Colonic mucosa (tissue), 4 donors: ENCODE measurements around the gene SLC39A6. TPM values are rescaled to one million over a fixed set of nuclear protein-coding genes. Genes with fewer than 3 reads are reported as not detected.

Experiments used
- DNase-seq: peaks from one replicate; pipeline ENCODE4 v3.0.0-alpha.2; 2020
- H3K27ac ChIP-seq: fragments of 200-600 bp; one replicate; pipeline ENCODE4 v1.8.0; 2021
- H3K27me3 ChIP-seq: fragments of 200-600 bp; one replicate; pipeline ENCODE4 v1.8.0; 2021
- H3K36me3 ChIP-seq: fragments of 200-600 bp; one replicate; pipeline ENCODE4 v1.8.0; 2021
- H3K4me1 ChIP-seq: fragments of 200-600 bp; one replicate; pipeline ENCODE4 v1.8.0; 2021; ENCODE audit warnings: mild to moderate bottlenecking
- H3K4me3 ChIP-seq: fragments of 200-600 bp; one replicate; pipeline ENCODE4 v1.8.0; 2021
- H3K9ac ChIP-seq, 2 donors: one replicate each; pipeline ENCODE4 v1.7.0; 2013; ENCODE audit warnings: control low read depth in 2 of 2, low read depth in 2 of 2, low read length in 2 of 2
- H3K9me3 ChIP-seq: fragments of 200-600 bp; one replicate; pipeline ENCODE4 v1.8.0; 2021
- intact Hi-C: fragments of 100-400 bp; cut with DNase I; formaldehyde crosslinking; loops from one replicate; pipeline ENCODE4 v1.14.1; 2022
- total RNA-seq, 2 donors: library from RNA; stranded (reverse); fragmentation: NEBNext Ultra II Directional in 1 of 2; extraction: Animal tissue kit (Norgen Biotek cat#: 25700) in 1 of 2; gene quantifications; one replicate each; pipeline ENCODE4 v1.2.1, GENCODE V29; 2021
- TF ChIP-seq, protein P1 (sequence below): fragments of 200-600 bp; IDR thresholded peaks from one replicate; pipeline ENCODE4 v1.8.0; 2022; ENCODE audit warnings: antibody characterized with exemption, mild to moderate bottlenecking
- donor health status: healthy.
- donor health status: DM: no; HTN: no; CAD: no.
- donor health status: DM: no; HTN: no; CAD: no.

SLC39A6 gene, protein sequence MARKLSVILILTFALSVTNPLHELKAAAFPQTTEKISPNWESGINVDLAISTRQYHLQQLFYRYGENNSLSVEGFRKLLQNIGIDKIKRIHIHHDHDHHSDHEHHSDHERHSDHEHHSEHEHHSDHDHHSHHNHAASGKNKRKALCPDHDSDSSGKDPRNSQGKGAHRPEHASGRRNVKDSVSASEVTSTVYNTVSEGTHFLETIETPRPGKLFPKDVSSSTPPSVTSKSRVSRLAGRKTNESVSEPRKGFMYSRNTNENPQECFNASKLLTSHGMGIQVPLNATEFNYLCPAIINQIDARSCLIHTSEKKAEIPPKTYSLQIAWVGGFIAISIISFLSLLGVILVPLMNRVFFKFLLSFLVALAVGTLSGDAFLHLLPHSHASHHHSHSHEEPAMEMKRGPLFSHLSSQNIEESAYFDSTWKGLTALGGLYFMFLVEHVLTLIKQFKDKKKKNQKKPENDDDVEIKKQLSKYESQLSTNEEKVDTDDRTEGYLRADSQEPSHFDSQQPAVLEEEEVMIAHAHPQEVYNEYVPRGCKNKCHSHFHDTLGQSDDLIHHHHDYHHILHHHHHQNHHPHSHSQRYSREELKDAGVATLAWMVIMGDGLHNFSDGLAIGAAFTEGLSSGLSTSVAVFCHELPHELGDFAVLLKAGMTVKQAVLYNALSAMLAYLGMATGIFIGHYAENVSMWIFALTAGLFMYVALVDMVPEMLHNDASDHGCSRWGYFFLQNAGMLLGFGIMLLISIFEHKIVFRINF
- total RNA-seq: 10 to 100 TPM in 1 of 2 donors, 1 to 10 TPM in 1; 9.9 to 15.3 TPM

DNA sequence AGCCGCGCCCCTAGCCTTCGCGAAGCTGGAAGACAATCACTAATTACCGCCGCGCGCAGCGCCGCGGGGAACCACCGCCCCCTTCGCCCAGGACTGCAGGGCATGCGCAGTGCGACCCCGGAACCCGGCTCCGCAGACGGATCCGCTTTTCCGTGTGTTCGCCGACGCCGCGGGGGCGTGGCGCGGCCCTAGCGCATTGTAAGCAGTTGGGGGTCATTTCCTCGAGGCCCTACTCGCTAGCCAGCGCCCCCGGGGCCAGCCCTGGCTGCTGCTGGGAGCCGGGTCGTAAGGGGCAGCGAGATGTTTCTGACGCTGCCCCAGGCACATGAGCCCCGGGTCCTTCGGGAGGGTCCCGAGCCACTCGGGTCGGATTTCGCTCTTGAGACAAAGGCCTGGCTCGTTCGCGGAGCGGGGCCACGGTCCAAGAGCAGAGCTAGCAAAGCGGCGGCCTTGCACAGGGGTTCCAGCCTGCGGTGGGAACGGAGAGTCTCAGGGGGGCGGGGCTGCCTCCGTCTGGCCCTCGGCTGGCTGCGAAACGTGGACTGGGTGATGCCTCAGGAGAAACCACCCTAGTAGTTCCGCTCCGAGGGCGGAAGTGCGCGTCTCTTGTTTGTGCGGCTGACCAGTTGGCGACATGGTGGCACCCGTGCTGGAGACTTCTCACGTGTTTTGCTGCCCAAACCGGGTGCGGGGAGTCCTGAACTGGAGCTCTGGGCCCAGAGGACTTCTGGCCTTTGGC, at the start of gene SLC39A6, which contains the start of gene ELP2:
Gene SLC39A6, minus strand, starts transcription at position 41 of the 739 bp plus-strand sequence. CDS start 2,333 bp downstream, outside the sequence.
Gene ELP2, plus strand, starts transcription at position 600 of the 739 bp plus-strand sequence. Its CDS starts 35 bp downstream, at position 635.
- no peaks in the 10 kb centered on the region for H3K36me3 ChIP-seq
- no peaks in the 10 kb centered on the region for H3K27me3 ChIP-seq
- peaks cover 7% of the 10 kb centered on the region for H3K4me1 ChIP-seq
- peak within 1 kb of the TSS; percentile 93 to 96 for H3K9ac ChIP-seq
- no peaks in the 10 kb centered on the region for H3K9me3 ChIP-seq
- peak; percentile 97 for DNase-seq
- peak within 1 kb of the TSS; percentile 96 for H3K27ac ChIP-seq
- intact Hi-C loops: loop anchor here (5.0 kb wide), 1 partner anchor 53 kb away; no protein-coding TSS in a partner anchor
- TF ChIP-seq, protein P1, sequence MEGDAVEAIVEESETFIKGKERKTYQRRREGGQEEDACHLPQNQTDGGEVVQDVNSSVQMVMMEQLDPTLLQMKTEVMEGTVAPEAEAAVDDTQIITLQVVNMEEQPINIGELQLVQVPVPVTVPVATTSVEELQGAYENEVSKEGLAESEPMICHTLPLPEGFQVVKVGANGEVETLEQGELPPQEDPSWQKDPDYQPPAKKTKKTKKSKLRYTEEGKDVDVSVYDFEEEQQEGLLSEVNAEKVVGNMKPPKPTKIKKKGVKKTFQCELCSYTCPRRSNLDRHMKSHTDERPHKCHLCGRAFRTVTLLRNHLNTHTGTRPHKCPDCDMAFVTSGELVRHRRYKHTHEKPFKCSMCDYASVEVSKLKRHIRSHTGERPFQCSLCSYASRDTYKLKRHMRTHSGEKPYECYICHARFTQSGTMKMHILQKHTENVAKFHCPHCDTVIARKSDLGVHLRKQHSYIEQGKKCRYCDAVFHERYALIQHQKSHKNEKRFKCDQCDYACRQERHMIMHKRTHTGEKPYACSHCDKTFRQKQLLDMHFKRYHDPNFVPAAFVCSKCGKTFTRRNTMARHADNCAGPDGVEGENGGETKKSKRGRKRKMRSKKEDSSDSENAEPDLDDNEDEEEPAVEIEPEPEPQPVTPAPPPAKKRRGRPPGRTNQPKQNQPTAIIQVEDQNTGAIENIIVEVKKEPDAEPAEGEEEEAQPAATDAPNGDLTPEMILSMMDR: no peak
- H3K4me3 ChIP-seq: peak within 1 kb of the TSS; percentile 91

DNA sequence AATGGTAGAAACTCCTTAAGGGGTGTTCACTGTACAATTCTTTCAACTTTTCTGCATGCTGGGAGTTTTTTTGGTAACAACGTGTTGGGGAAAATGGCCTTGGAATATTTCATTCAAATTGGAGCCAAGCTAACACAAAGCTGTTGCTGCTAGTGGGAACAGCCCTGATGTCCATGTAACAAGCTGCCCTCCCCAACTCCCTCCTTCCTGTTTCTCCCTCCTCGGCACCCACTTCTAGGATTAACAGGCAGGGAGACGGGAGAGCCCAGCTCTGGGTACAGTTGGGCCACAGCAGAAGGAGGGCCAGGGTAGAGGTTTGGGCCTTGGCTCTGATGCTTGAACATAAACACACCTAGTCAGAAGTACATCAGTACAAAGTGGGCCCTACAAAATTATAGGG, 48.8 kb upstream of the SLC39A6 start:
- H3K4me3 ChIP-seq: no peak overlapping the region
- TF ChIP-seq, protein P1: no peak
- intact Hi-C loops: no loop called here
- H3K36me3 ChIP-seq: no peaks in the 10 kb centered on the region
- no peak for DNase-seq
- H3K27ac ChIP-seq: no peak overlapping the region
- H3K9ac ChIP-seq: no peak overlapping the region
- H3K4me1 ChIP-seq: peaks cover 5% of the 10 kb centered on the region
- H3K9me3 ChIP-seq: no peaks in the 10 kb centered on the region
- no peaks in the 10 kb centered on the region for H3K27me3 ChIP-seq

DNA sequence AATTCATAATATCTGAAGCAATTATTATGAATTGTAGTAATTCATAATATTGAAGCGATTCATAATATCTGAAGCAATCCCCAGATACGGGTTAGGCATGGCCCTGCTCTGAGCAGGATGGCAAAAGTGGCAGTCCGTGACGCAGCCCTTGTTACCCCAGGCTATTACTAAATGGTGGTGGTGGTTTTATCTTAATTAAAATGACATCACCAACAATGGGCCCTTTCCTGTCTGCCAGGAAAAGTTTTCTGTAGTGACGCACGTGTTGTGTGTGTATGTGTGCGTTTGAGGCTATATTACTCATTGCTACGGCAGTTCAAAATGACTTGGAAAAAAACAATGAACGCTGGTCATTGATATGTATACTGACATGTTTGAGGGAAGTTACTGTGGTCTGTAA, 47.6 kb upstream of the SLC39A6 start:
- DNase-seq: no peak
- H3K9ac ChIP-seq: no peak overlapping the region
- H3K9me3 ChIP-seq: no peaks in the 10 kb centered on the region
- peaks cover 5% of the 10 kb centered on the region for H3K4me1 ChIP-seq
- intact Hi-C loops: no loop called here
- no peaks in the 10 kb centered on the region for H3K36me3 ChIP-seq
- no peaks in the 10 kb centered on the region for H3K27me3 ChIP-seq
- TF ChIP-seq, protein P1: no peak
- no peak overlapping the region for H3K4me3 ChIP-seq
- peak overlapping the region; percentile 48 for H3K27ac ChIP-seq

DNA sequence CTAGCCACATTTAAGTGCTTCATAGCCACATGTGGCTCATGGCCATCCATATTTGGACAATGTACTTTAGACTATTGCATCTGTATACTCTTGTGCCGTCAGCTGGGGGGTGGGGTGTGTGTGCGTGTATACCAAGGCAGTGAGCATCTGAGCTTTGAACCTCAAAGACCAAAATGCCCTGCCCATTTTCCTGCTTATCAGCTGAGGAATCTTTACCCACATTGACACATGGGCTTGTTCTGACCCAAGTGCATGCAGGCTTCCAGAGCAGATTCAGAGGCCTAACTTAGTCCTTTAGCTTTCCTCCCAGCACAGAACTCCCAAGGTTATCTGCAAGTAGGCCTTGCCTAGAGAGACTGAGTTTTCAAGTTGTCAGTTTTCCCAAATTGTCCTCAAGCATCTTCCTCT, 47.0 kb upstream of the SLC39A6 start:
- H3K36me3 ChIP-seq: no peaks in the 10 kb centered on the region
- peaks cover 5% of the 10 kb centered on the region for H3K4me1 ChIP-seq
- TF ChIP-seq, protein P1: no peak
- H3K27ac ChIP-seq: peak overlapping the region; percentile 48
- no peaks in the 10 kb centered on the region for H3K27me3 ChIP-seq
- peak; percentile 85 for DNase-seq
- no peak overlapping the region for H3K4me3 ChIP-seq
- no peak overlapping the region for H3K9ac ChIP-seq
- H3K9me3 ChIP-seq: no peaks in the 10 kb centered on the region
- intact Hi-C loops: no loop called here

DNA sequence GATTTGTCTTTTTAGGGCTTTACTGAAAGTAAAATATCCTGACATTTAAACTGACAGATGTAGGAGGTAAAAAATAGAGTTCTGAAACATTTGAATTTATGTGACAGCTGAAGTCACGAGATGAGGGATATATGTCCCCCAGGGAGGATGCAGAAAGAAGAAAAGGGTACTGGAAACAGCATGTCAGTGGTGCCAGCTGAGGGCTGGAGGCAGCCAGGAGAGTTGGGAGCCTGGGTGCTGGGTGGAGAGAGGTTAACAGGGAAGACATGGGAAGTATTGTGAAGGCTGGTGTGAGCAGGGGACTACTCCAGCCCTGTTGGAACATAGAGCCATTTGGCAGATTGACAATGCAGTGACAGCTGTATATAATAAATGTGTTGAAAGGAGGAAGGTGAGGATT, 46.3 kb upstream of the SLC39A6 start:
- Histone ChIP-seq H3K36me3 (no peaks in the 10 kb centered on the region), H3K9me3 (no peaks in the 10 kb centered on the region), H3K4me1 (peaks cover 5% of the 10 kb centered on the region), H3K27ac (peak overlapping the region; percentile 4), H3K9ac (no peak overlapping the region), H3K4me3 (no peak overlapping the region), H3K27me3 (no peaks in the 10 kb centered on the region)
- TF ChIP-seq, protein P1: no peak
- intact Hi-C loops: no loop called here
- DNase-seq: no peak
